Gastrocnemius medialis (tissue), 4 donors: ENCODE data around the gene GRIK1. TPM values are rescaled to one million over a fixed set of nuclear protein-coding genes. Genes with fewer than 3 reads are reported as not detected.

ENCODE experiments used
- ATAC-seq, 2 donors: fragments of 150-250 bp; one replicate each; pipeline ENCODE4 v1.9.1; 2016
- DNase-seq, 2 donors: peaks; one replicate each; pipeline ENCODE4 v3.0.0-alpha.2; 2019
- H3K27ac ChIP-seq, 4 donors: fragments of 200-600 bp; sonication (generic); 1 replicate in 1 of 4; 2 replicates in 3 of 4; pipeline ENCODE4 v1.5.1; 2016 to 2018; ENCODE audit warnings: mild to moderate bottlenecking in 2 of 4, moderate library complexity in 1 of 4
- H3K27me3 ChIP-seq, 3 donors: fragments of 200-600 bp; sonication (generic) in 2 of 3; 1 replicate in 1 of 3; 2 replicates in 2 of 3; pipeline versions ENCODE4 v1.5.1 to v1.6.0; 2016 to 2019; ENCODE audit warnings: mild to moderate bottlenecking in 1 of 3, moderate library complexity in 1 of 3
- H3K36me3 ChIP-seq, 2 donors: fragments of 200-600 bp; sonication (generic) in 1 of 2; one replicate each; pipeline ENCODE4 v1.5.1; 2017 to 2018
- H3K4me1 ChIP-seq, 2 donors: fragments of 200-600 bp; sonication (generic) in 1 of 2; one replicate each; pipeline ENCODE4 v1.5.1; 2016 to 2017; ENCODE audit warnings: mild to moderate bottlenecking in 2 of 2
- H3K4me3 ChIP-seq, 4 donors: fragments of 200-600 bp; sonication (generic) in 3 of 4; 1 replicate in 1 of 4; 2 replicates in 3 of 4; pipeline ENCODE4 v1.5.1; 2016 to 2019; ENCODE audit warnings: mild to moderate bottlenecking in 2 of 4
- H3K9me3 ChIP-seq, 3 donors: fragments of 200-600 bp; sonication (generic) in 2 of 3; 1 replicate in 1 of 3; 2 replicates in 2 of 3; pipeline ENCODE4 v1.5.1; 2016 to 2019
- CTCF ChIP-seq, 5 experiments: fragments of 450-650 bp in 3 of 5; fragments of 200-600 bp in 2 of 5; sonication (generic) in 2 of 5; IDR thresholded peaks in 4 of 5; conservative IDR thresholded peaks in 1 of 5; 1 replicate in 4 of 5; 2 replicates in 1 of 5; pipeline ENCODE4 v1.5.1; 2016 to 2019; ENCODE audit warnings: antibody characterized with exemption in 5 of 5, mild to moderate bottlenecking in 3 of 5, moderate library complexity in 3 of 5
- POLR2A ChIP-seq, 2 donors: fragments of 450-650 bp; IDR thresholded peaks; one replicate each; pipeline ENCODE4 v1.6.1; 2017; ENCODE audit warnings: antibody characterized with exemption in 2 of 2, mild to moderate bottlenecking in 2 of 2, moderate library complexity in 2 of 2
- in situ Hi-C, 4 donors: fragments of 200-750 bp; cut with MboI; loops; one replicate each; pipeline versions ENCODE4 v1.15.0 to v1.8.0; 2017; ENCODE audit warnings: low sequenced_read_pairs in 4 of 4
- intact Hi-C: fragments of 100-400 bp; cut with DNase I; formaldehyde crosslinking; loops from one replicate; pipeline ENCODE4 v1.15.1; 2023; ENCODE audit warnings: low total_unique reads
- total RNA-seq, 4 donors: library from RNA; depleted of rRNA; stranded (reverse); fragments of >200 nt; gene quantifications; one replicate each; pipeline versions ENCODE4 v1.1.0 to v1.2.3, GENCODE V29; 2016

The GRIK1 gene
- total RNA-seq, 4 donors from 2014 or later: 0.13 TPM; not detected in 3

GRCh38 chr21:29582855-29583254 lies 356.9 kb downstream of the GRIK1 start:
- intact Hi-C loops: no loop called here
- no peaks in the 10 kb centered on the region for H3K36me3 ChIP-seq

GRCh38 chr21:29581393-29581792 lies 358.4 kb downstream of the GRIK1 start:
- Histone ChIP-seq H3K4me3 (no peak overlapping the region), H3K27ac (no peak overlapping the region), H3K4me1 (no peaks in the 10 kb centered on the region), H3K36me3 (no peaks in the 10 kb centered on the region), H3K27me3 (no peaks in the 10 kb centered on the region), H3K9me3 (no peaks in the 10 kb centered on the region)
- intact Hi-C loops: no loop called here
- no peak for ATAC-seq
- no peak for DNase-seq
- in situ Hi-C loops: no loop called here
- TF ChIP-seq POLR2A (IDR thresholded peaks at IDR 0.05) (no peak), CTCF (IDR thresholded peaks at IDR 0.05 in 4 of 5, conservative IDR thresholded peaks at IDR 0.05 in 1 of 5) (no peak)

More at GRCh38 chr21:29582855-29583254, 356.9 kb downstream of the GRIK1 start:
- TF ChIP-seq CTCF (IDR thresholded peaks at IDR 0.05 in 4 of 5, conservative IDR thresholded peaks at IDR 0.05 in 1 of 5): no peak
- TF ChIP-seq POLR2A (IDR thresholded peaks at IDR 0.05): no peak
- no peak for DNase-seq
- H3K27me3 ChIP-seq: no peaks in the 10 kb centered on the region
- no peak overlapping the region for H3K4me3 ChIP-seq
- ATAC-seq: no peak
- no peaks in the 10 kb centered on the region for H3K9me3 ChIP-seq
- in situ Hi-C loops: no loop called here
- H3K4me1 ChIP-seq: no peaks in the 10 kb centered on the region
- no peak overlapping the region for H3K27ac ChIP-seq

- Histone ChIP-seq H3K9me3 (no peaks in the 10 kb centered on the region), H3K4me1 (no peaks in the 10 kb centered on the region), H3K4me3 (no peak overlapping the region), H3K27me3 (no peaks in the 10 kb centered on the region), H3K36me3 (no peaks in the 10 kb centered on the region), H3K27ac (no peak overlapping the region)
- in situ Hi-C loops (no loop called here), intact Hi-C loops (no loop called here)
- DNase-seq (no peak), ATAC-seq (no peak)
- TF ChIP-seq POLR2A (IDR thresholded peaks at IDR 0.05) (no peak), CTCF (IDR thresholded peaks at IDR 0.05 in 4 of 5, conservative IDR thresholded peaks at IDR 0.05 in 1 of 5) (no peak)
Measured at GRCh38 chr21:29580732-29581285, 359.0 kb downstream of the GRIK1 start.

GRCh38 chr21:29578306-29578705 lies 361.5 kb downstream of the GRIK1 start:
- DNase-seq (no peak), ATAC-seq (no peak)
- Histone ChIP-seq H3K27me3 (no peaks in the 10 kb centered on the region), H3K36me3 (no peaks in the 10 kb centered on the region), H3K27ac (no peak overlapping the region), H3K4me1 (no peaks in the 10 kb centered on the region), H3K9me3 (no peaks in the 10 kb centered on the region), H3K4me3 (no peak overlapping the region)
- TF ChIP-seq CTCF (IDR thresholded peaks at IDR 0.05 in 4 of 5, conservative IDR thresholded peaks at IDR 0.05 in 1 of 5): no peak
- TF ChIP-seq POLR2A (IDR thresholded peaks at IDR 0.05): no peak
- intact Hi-C loops: no loop called here
- in situ Hi-C loops: no loop called here

GRCh38 chr21:29571949-29572348 lies 367.8 kb downstream of the GRIK1 start:
- in situ Hi-C loops: no loop called here
- Histone ChIP-seq H3K9me3 (no peaks in the 10 kb centered on the region), H3K27ac (no peak overlapping the region), H3K27me3 (no peaks in the 10 kb centered on the region), H3K4me3 (no peak overlapping the region), H3K36me3 (no peaks in the 10 kb centered on the region), H3K4me1 (no peaks in the 10 kb centered on the region)
- intact Hi-C loops: no loop called here
- DNase-seq (no peak), ATAC-seq (no peak)
- TF ChIP-seq POLR2A (IDR thresholded peaks at IDR 0.05): no peak
- no peak for TF ChIP-seq CTCF (IDR thresholded peaks at IDR 0.05 in 4 of 5, conservative IDR thresholded peaks at IDR 0.05 in 1 of 5)
